H1 (cell line): ENCODE measurements around the gene TRPV6. TPM values are rescaled to one million over a fixed set of nuclear protein-coding genes. Genes with fewer than 3 reads are reported as not detected.
A peak's percentile ranks its signal among the peaks of the same experiment; 100 is the strongest.

Source experiments
- CTCF ChIA-PET: fragments of 300-600 bp; sonication (Branson Sonifier 250); formaldehyde crosslinking; loops from one replicate; lab custom pipeline; 2021; ENCODE audit not compliant: partially characterized antibody; lab: Charles Lee
- POLR2A ChIA-PET: fragments of 300-600 bp; sonication (Branson Sonifier 250); formaldehyde crosslinking; loops from one replicate; lab custom pipeline; 2021; ENCODE audit warnings: inconsistent platforms; ENCODE audit not compliant: partially characterized antibody; lab: Charles Lee
- DNase-seq, 2 experiments: peaks; one replicate each; pipeline versions ENCODE4 v3.0.0 to v3.0.0-alpha.2; 2010 to 2022; ENCODE audit warnings: low spot score in 2 of 2, low read depth in 1 of 2, mixed read lengths in 1 of 2
- FAIRE-seq: peaks from 2 replicates; lab custom pipeline; 2011; peaks lifted over from hg19 to GRCh38; lab: Jason Lieb, UNC
- H2AFZ ChIP-seq: 2 replicates; pipeline ENCODE4 v1.8.1; 2012; ENCODE audit warnings: low read length, inconsistent platforms
- H2AK5ac ChIP-seq: 2 replicates; pipeline ENCODE4 v1.6.1; 2013; ENCODE audit warnings: low read depth, low read length
- H2BK120ac ChIP-seq: replicated peaks from 2 replicates; pipeline ENCODE3; 2013; ENCODE audit warnings: low read depth, low read length, inconsistent platforms
- H2BK12ac ChIP-seq: 2 replicates; pipeline ENCODE4 v1.6.1; 2013; ENCODE audit warnings: low read depth, low read length
- H2BK15ac ChIP-seq: 2 replicates; pipeline ENCODE4 v1.6.1; 2013; ENCODE audit warnings: low read length
- H2BK20ac ChIP-seq: 2 replicates; pipeline ENCODE4 v1.6.1; 2013; ENCODE audit warnings: low read length
- H2BK5ac ChIP-seq: 2 replicates; pipeline ENCODE4 v1.6.1; 2013; ENCODE audit warnings: low read depth, low read length
- H3K14ac ChIP-seq: 2 replicates; pipeline ENCODE4 v1.6.1; 2013; ENCODE audit warnings: inconsistent platforms; ENCODE audit not compliant: insufficient read length
- H3K18ac ChIP-seq: 2 replicates; pipeline ENCODE4 v1.6.1; 2013; ENCODE audit warnings: low read length; ENCODE audit errors: extremely low read depth
- H3K23ac ChIP-seq: 2 replicates; pipeline ENCODE4 v1.6.1; 2013; ENCODE audit warnings: inconsistent platforms; ENCODE audit not compliant: insufficient read length
- H3K23me2 ChIP-seq: 2 replicates; pipeline ENCODE4 v1.6.1; 2013; ENCODE audit warnings: low read depth, low read length
- H3K27ac ChIP-seq: 2 replicates; pipeline ENCODE4 v1.6.1; 2011; ENCODE audit warnings: low read depth, low read length, inconsistent platforms
- H3K27me3 ChIP-seq, 4 experiments: replicated peaks in 1 of 4; 1 replicate in 1 of 4; 2 replicates in 3 of 4; pipeline versions ENCODE4 v1.6.1 to v1.8.1; 2011 to 2013; ENCODE audit warnings: low read length in 3 of 4, mild to moderate bottlenecking in 3 of 4, inconsistent platforms in 2 of 4, mixed read lengths in 2 of 4, moderate library complexity in 1 of 4; ENCODE audit not compliant: control insufficient read depth in 3 of 4, insufficient read depth in 3 of 4; ENCODE audit errors: extremely low read depth in 1 of 4
- H3K36me3 ChIP-seq, 4 experiments: 2 replicates each; pipeline versions ENCODE4 v1.6.1 to v1.8.1; 2011 to 2013; ENCODE audit warnings: mild to moderate bottlenecking in 4 of 4, low read length in 3 of 4, moderate library complexity in 2 of 4, control low read depth in 1 of 4, inconsistent platforms in 1 of 4; ENCODE audit not compliant: insufficient read depth in 4 of 4, control insufficient read depth in 2 of 4
- H3K4ac ChIP-seq: replicated peaks from 2 replicates; pipeline ENCODE3; 2013; ENCODE audit warnings: low read length, low read depth, mixed read lengths, inconsistent platforms; ENCODE audit not compliant: insufficient read length
- H3K4me1 ChIP-seq, 4 experiments: replicated peaks in 1 of 4; 1 replicate in 1 of 4; 2 replicates in 3 of 4; pipeline versions ENCODE4 v1.6.1 to v1.8.1; 2011 to 2013; ENCODE audit warnings: low read length in 3 of 4, inconsistent platforms in 2 of 4, mixed read lengths in 1 of 4; ENCODE audit not compliant: insufficient read depth in 4 of 4, control insufficient read depth in 3 of 4
- H3K4me2 ChIP-seq, 2 experiments: 2 replicates each; pipeline versions ENCODE4 v1.6.1 to v1.8.1; 2011 to 2013; ENCODE audit warnings: low read depth in 2 of 2, low read length in 2 of 2, control low read depth in 1 of 2, inconsistent platforms in 1 of 2, mild to moderate bottlenecking in 1 of 2; ENCODE audit not compliant: insufficient read depth in 1 of 2
- H3K4me3 ChIP-seq, 4 experiments: fragments of 200-600, 300-600 bp in 1 of 4; sonication (generic), shearing (Covaris generic), sonication (Bioruptor Twin) in 1 of 4; 2 replicates each; pipeline versions ENCODE4 v1.5.1 to v1.8.1; 2011 to 2016; ENCODE audit warnings: low read length in 4 of 4, low read depth in 3 of 4, control low read depth in 2 of 4, inconsistent platforms in 2 of 4, mild to moderate bottlenecking in 2 of 4, mixed read lengths in 1 of 4, moderate library complexity in 1 of 4; ENCODE audit not compliant: insufficient read depth in 2 of 4; ENCODE audit errors: extremely low read depth in 1 of 4
- H3K56ac ChIP-seq: replicated peaks from 2 replicates; pipeline ENCODE3; 2013; ENCODE audit warnings: low read depth, mild to moderate bottlenecking, mixed read lengths, low read length, inconsistent platforms; ENCODE audit not compliant: insufficient read length
- H3K79me1 ChIP-seq: 2 replicates; pipeline ENCODE4 v1.6.1; 2013; ENCODE audit warnings: low read depth, low read length, control low read depth
- H3K79me2 ChIP-seq, 2 experiments: 2 replicates each; pipeline versions ENCODE4 v1.6.1 to v1.8.1; 2012 to 2013; ENCODE audit warnings: low read length in 2 of 2, mild to moderate bottlenecking in 2 of 2, inconsistent platforms in 1 of 2; ENCODE audit not compliant: insufficient read depth in 2 of 2, control insufficient read depth in 1 of 2
- H3K9ac ChIP-seq, 4 experiments: replicated peaks in 1 of 4; 1 replicate in 1 of 4; 2 replicates in 3 of 4; pipeline versions ENCODE4 v1.6.1 to v1.8.1; 2011 to 2013; ENCODE audit warnings: low read depth in 3 of 4, low read length in 3 of 4, control low read depth in 2 of 4, mild to moderate bottlenecking in 2 of 4, moderate library complexity in 2 of 4, inconsistent platforms in 1 of 4; ENCODE audit errors: extremely low read depth in 1 of 4
- H3K9me3 ChIP-seq, 2 experiments: 2 replicates each; pipeline versions ENCODE4 v1.6.1 to v1.8.1; 2012 to 2013; ENCODE audit warnings: mild to moderate bottlenecking in 2 of 2, moderate library complexity in 2 of 2, control low read depth in 1 of 2, inconsistent platforms in 1 of 2, low read depth in 1 of 2, low read length in 1 of 2, mixed read lengths in 1 of 2; ENCODE audit not compliant: insufficient read depth in 2 of 2
- H4K20me1 ChIP-seq, 2 experiments: replicated peaks in 1 of 2; 2 replicates each; pipeline versions ENCODE3 to v1.8.1; 2011 to 2013; ENCODE audit warnings: inconsistent platforms in 2 of 2, low read length in 2 of 2, mild to moderate bottlenecking in 1 of 2; ENCODE audit not compliant: insufficient read depth in 2 of 2, control insufficient read depth in 1 of 2
- H4K5ac ChIP-seq: 2 replicates; pipeline ENCODE4 v1.6.1; 2013; ENCODE audit warnings: low read length, low read depth, mixed read lengths, inconsistent platforms; ENCODE audit not compliant: insufficient read length
- H4K8ac ChIP-seq: 2 replicates; pipeline ENCODE4 v1.8.0; 2013; ENCODE audit warnings: mild to moderate bottlenecking, moderate library complexity, low read length, inconsistent platforms; ENCODE audit not compliant: insufficient read depth; ENCODE audit errors: extremely low read depth
- H4K91ac ChIP-seq: replicated peaks from 2 replicates; pipeline ENCODE3; 2013; ENCODE audit warnings: low read length, mixed read lengths, inconsistent platforms; ENCODE audit not compliant: insufficient read length
- CTBP2 ChIP-seq: IDR thresholded peaks from 2 replicates; pipeline ENCODE4 v1.7.0; 2011; ENCODE audit warnings: borderline replicate concordance, mild to moderate bottlenecking, moderate library complexity, mixed read lengths, low read length; ENCODE audit not compliant: insufficient read depth, insufficient read length
- CTCF ChIP-seq, 3 experiments: IDR thresholded peaks; 1 replicate in 2 of 3; 2 replicates in 1 of 3; pipeline versions ENCODE4 v1.5.1 to v1.6.1; 2011; ENCODE audit warnings: low read length in 3 of 3, mild to moderate bottlenecking in 3 of 3, inconsistent platforms in 2 of 3, low read depth in 1 of 3, moderate library complexity in 1 of 3; ENCODE audit not compliant: insufficient read depth in 1 of 3; ENCODE audit errors: control extremely low read depth in 1 of 3
- GTF2F1 ChIP-seq: IDR thresholded peaks from 2 replicates; pipeline ENCODE4 v1.6.1; 2012; ENCODE audit warnings: low read depth, low read length, improper control_type of control experiment, borderline replicate concordance
- KDM5A ChIP-seq: fragments of 200-600 bp; IDR thresholded peaks from 2 replicates; pipeline ENCODE4 v1.7.1; 2012; ENCODE audit warnings: mild to moderate bottlenecking, low read length, inconsistent platforms, mixed read lengths
- SIN3A ChIP-seq, 2 experiments: IDR thresholded peaks in 1 of 2; conservative IDR thresholded peaks in 1 of 2; 2 replicates each; pipeline ENCODE4 v1.6.1; 2011 to 2012; ENCODE audit warnings: low read length in 2 of 2, improper control_type of control experiment in 1 of 2, low read depth in 1 of 2, mild to moderate bottlenecking in 1 of 2
- SP2 ChIP-seq: IDR thresholded peaks from 2 replicates; pipeline ENCODE4 v1.6.1; 2012; ENCODE audit warnings: mild to moderate bottlenecking, low read length, inconsistent platforms
- WGBS, 2 experiments: shearing (Covaris generic) in 1 of 2; methylation state at CpG; one replicate each; pipeline versions ENCODE4 v1.1.6 to v1.1.7; 2013 to 2015; ENCODE audit warnings: low lambda C conversion rate in 2 of 2, mixed read lengths in 2 of 2, inconsistent platforms in 1 of 2, low coverage in 1 of 2, missing lambda C conversion rate in 1 of 2; ENCODE audit not compliant: insufficient replicate concordance in 2 of 2, insufficient coverage in 1 of 2, insufficient read length in 1 of 2; ENCODE audit errors: extremely low coverage in 1 of 2, missing lambda C conversion rate in 1 of 2; 5-methylcytosine and 5-hydroxymethylcytosine counted together
- polyA plus RNA-seq, 7 experiments: library from polyadenylated mRNA; depleted of rRNA in 3 of 7; stranded (reverse) in 5 of 7; unstranded in 2 of 7; fragments of >200 nt in 5 of 7; fragments of 200-250 nt in 2 of 7; gene quantifications; 1 replicate in 5 of 7; 2 replicates in 1 of 7; 4 replicates in 1 of 7; pipeline versions ENCODE4 v1.2.1 to v1.2.3, GENCODE V29; 2011 to 2013; ENCODE audit warnings: missing spikeins in 2 of 7, mixed read lengths in 2 of 7
- total RNA-seq: library from RNA; stranded (reverse); fragmentation: NEBNext Ultra II Directional; extraction: Animal tissue kit (Norgen Biotek cat#: 25700); gene quantifications from 2 replicates; pipeline ENCODE4 v1.2.1, GENCODE V29; 2021

Gene TRPV6
- total and polyA plus RNA-seq, 2 of the 8 experiments (the other 6 are each of a cell fraction or from before 2014, with no cell fraction given) = 0.52 to 1.1 TPM

GRCh38 chr7:142863891-142864685 lies 21.5 kb downstream of the TRPV6 start:
- TF ChIP-seq SIN3A (conservative IDR thresholded peaks at IDR 0.05 in 1 of 2, IDR thresholded peaks at IDR 0.05 in 1 of 2; ENCODE audit: low read depth in 1 of 2, low read length in 2 of 2) (no peak), GTF2F1 (no peak), SP2 (no peak), CTCF (IDR thresholded peaks at IDR 0.05; ENCODE audit: control extremely low read depth in 1 of 3, insufficient read depth in 1 of 3, low read depth in 1 of 3, low read length in 3 of 3) (no peak), CTBP2 (no peak), KDM5A (no peak)
- FAIRE-seq (no peak), DNase-seq (peak in 1 of 2 experiments; percentile 36)
- H4K5ac ChIP-seq = no peak overlapping the region
- 81% methylated on average over 28 of the region's 37 CpGs; no CpG with 5 or more reads in 1 of the 2 experiments for WGBS, 2 experiments
- H3K4ac ChIP-seq = no peak overlapping the region
- H2AFZ ChIP-seq = no peak overlapping the region
- H3K27me3 ChIP-seq = no peaks in the 10 kb centered on the region
- H2AK5ac ChIP-seq = no peak overlapping the region
- no peak overlapping the region for H2BK5ac ChIP-seq
- POLR2A ChIA-PET = interaction anchor here (1.6 kb wide), 1 partner anchor 10 kb away, joined by 4 read pairs; the partner anchor contains the start of gene EPHB6
- no peaks in the 10 kb centered on the region for H4K20me1 ChIP-seq
- CTCF ChIA-PET = interaction anchor here (0.5 to 13.9 kb wide), 15 partner anchors 9 to 384 kb away, joined by 3 to 107 read pairs (median 13); partner anchors contain the start of gene EPHB6
- no peak overlapping the region for H3K27ac ChIP-seq
- H3K56ac ChIP-seq = no peak overlapping the region
- H3K23me2 ChIP-seq = no peaks in the 10 kb centered on the region; the same call in 1 of the 2 replicates
- no peak overlapping the region for H3K4me3 ChIP-seq
- H3K9ac ChIP-seq = no peak overlapping the region; a peak in 1 of 7 replicates
- no peak overlapping the region for H3K4me2 ChIP-seq
- H4K91ac ChIP-seq = peak overlapping the region; percentile 63
- H2BK120ac ChIP-seq = no peak overlapping the region
- no peak overlapping the region for H2BK15ac ChIP-seq
- no peak overlapping the region for H3K23ac ChIP-seq
- H3K18ac ChIP-seq = no peak overlapping the region; the same call in 1 of the 2 replicates
- H3K79me2 ChIP-seq = no peaks in the 10 kb centered on the region
- H4K8ac ChIP-seq = no peak overlapping the region
- no peaks in the 10 kb centered on the region for H3K36me3 ChIP-seq
- H3K9me3 ChIP-seq = no peaks in the 10 kb centered on the region
- H3K4me1 ChIP-seq = peaks cover 3 to 10% (median 9%) of the 10 kb centered on the region in 4 experiments; a peak in 6 of 7 replicates
- no peak overlapping the region for H3K14ac ChIP-seq
- 0 out of 2 replicates have a peak overlapping the region, but pooled peaks have one; percentile 9 for H2BK12ac ChIP-seq
- H3K79me1 ChIP-seq = no peaks in the 10 kb centered on the region
- no peak overlapping the region for H2BK20ac ChIP-seq
